HG03060 (cell line): ENCODE results near the gene AUTS2.

Experiments
- ATAC-seq: cut with Tn5 transposase; IDR thresholded peaks from one replicate; pipeline ENCODE4 v1.9.1; 2021; ENCODE audit warnings: low read depth, moderate number of reproducible peaks; ENCODE audit not compliant: unreplicated experiment

AUTS2 gene

GRCh38 chr7:69956541-69956940, 358.3 kb downstream of the AUTS2 start:
- no peak for ATAC-seq

- ATAC-seq, result no peak
Observed at GRCh38 chr7:69957661-69958060, 359.4 kb downstream of the AUTS2 start.

- no peak for ATAC-seq
Observed at GRCh38 chr7:69959789-69960499, 361.7 kb downstream of the AUTS2 start.

- ATAC-seq, result no peak
Observed at GRCh38 chr7:69961436-69961835, 363.2 kb downstream of the AUTS2 start.

GRCh38 chr7:69962186-69963065, 364.2 kb downstream of the AUTS2 start:
- ATAC-seq, result no peak

GRCh38 chr7:69963393-69963792, 365.1 kb downstream of the AUTS2 start:
- ATAC-seq, result no peak

- no peak for ATAC-seq
Observed at GRCh38 chr7:69966766-69967591, 368.7 kb downstream of the AUTS2 start.

GRCh38 chr7:69967689-69968450, 369.6 kb downstream of the AUTS2 start:
- peak; percentile 61 for ATAC-seq

GRCh38 chr7:69968969-69969556, 370.8 kb downstream of the AUTS2 start:
- no peak for ATAC-seq

GRCh38 chr7:69981646-69982045, 383.4 kb downstream of the AUTS2 start:
- ATAC-seq, result no peak

GRCh38 chr7:69982197-69982596, 383.9 kb downstream of the AUTS2 start:
- no peak for ATAC-seq

GRCh38 chr7:69989551-69989950, 391.3 kb downstream of the AUTS2 start:
- no peak for ATAC-seq

- ATAC-seq, result no peak
Observed at GRCh38 chr7:69992938-69993337, 394.7 kb downstream of the AUTS2 start.

GRCh38 chr7:69994218-69994617, 395.9 kb downstream of the AUTS2 start:
- no peak for ATAC-seq

- ATAC-seq, result no peak
Observed at GRCh38 chr7:69994886-69995542, 396.7 kb downstream of the AUTS2 start.

GRCh38 chr7:69996121-69996520, 397.8 kb downstream of the AUTS2 start:
- ATAC-seq, result no peak

GRCh38 chr7:70000737-70001348, 402.6 kb downstream of the AUTS2 start:
- ATAC-seq, result no peak

- ATAC-seq, result no peak
Observed at GRCh38 chr7:70005480-70005879, 407.2 kb downstream of the AUTS2 start.

GRCh38 chr7:70005891-70006260, 407.6 kb downstream of the AUTS2 start:
- ATAC-seq, result no peak
